Measurements from ENCODE around the gene FSTL4. TPM values are rescaled to one million over a fixed set of nuclear protein-coding genes. Genes with fewer than 3 reads are reported as not detected.

The FSTL4 gene
- total and polyA plus RNA-seq, 2 experiments from 2014 or later: 1.4 to 2.8 TPM

- Histone ChIP-seq H3K4me2 (no peak overlapping the region), H3K27me3 (ENCODE audit: insufficient read depth) (no peaks in the 10 kb centered on the region), H4K20me1 (replicated peaks; ENCODE audit: insufficient read depth) (no peaks in the 10 kb centered on the region), H3K9me2 (ENCODE audit: insufficient read depth) (peaks cover 10% of the 10 kb centered on the region; the same call in 1 of the 2 replicates), H3K79me2 (replicated peaks; ENCODE audit: insufficient read depth) (no peaks in the 10 kb centered on the region), H3K4me1 (ENCODE audit: insufficient read depth) (no peaks in the 10 kb centered on the region), H3K36me3 (ENCODE audit: insufficient read depth) (no peaks in the 10 kb centered on the region), H3K27ac (ENCODE audit: low read depth) (no peak overlapping the region), H3K4me3 (no peak overlapping the region), H2AFZ (no peak overlapping the region), H3F3A (replicated peaks; ENCODE audit: low read depth) (no peaks in the 10 kb centered on the region)
- Mint-ChIP-seq H3K27ac (no peak overlapping the region), H3K9me3 (no peaks in the 10 kb centered on the region; the same call in 2 of the 3 replicates), H3K27me3 (ENCODE audit: insufficient read depth, low read depth, poor library complexity) (peaks cover 3% of the 10 kb centered on the region), H3K4me1 (no peaks in the 10 kb centered on the region), H3K4me3 (no peak overlapping the region), H3K36me3 (ENCODE audit: low read depth) (no peaks in the 10 kb centered on the region)
- TF ChIP-seq ZNF114 (CRISPR knock-in tag; IDR thresholded peaks at IDR 0.05) (no peak), CTCF (conservative IDR thresholded peaks at IDR 0.05; ENCODE audit: low read depth in 2 of 2) (no peak), STAT1 (IDR thresholded peaks at IDR 0.05; ENCODE audit: unreplicated experiment) (no peak), NANOG (IDR thresholded peaks at IDR 0.05; ENCODE audit: borderline replicate concordance) (no peak), REST (IDR thresholded peaks at IDR 0.05; ENCODE audit: unreplicated experiment) (no peak), JUNB (IDR thresholded peaks at IDR 0.05; ENCODE audit: unreplicated experiment) (no peak), EZH2phosphoT487 (IDR thresholded peaks at IDR 0.05; ENCODE audit: unreplicated experiment) (no peak), ZNF462 (CRISPR knock-in tag; IDR thresholded peaks at IDR 0.05) (no peak), CREB1 (CRISPR knock-in tag; IDR thresholded peaks at IDR 0.05; ENCODE audit: low read depth) (no peak), ZNF331 (CRISPR knock-in tag; IDR thresholded peaks at IDR 0.05; ENCODE audit: low read depth) (no peak), EZH2 (IDR thresholded peaks at IDR 0.05; ENCODE audit: low read depth, unreplicated experiment) (no peak), ETS1 (IDR thresholded peaks at IDR 0.05) (no peak), POLR2AphosphoS5 (IDR thresholded peaks at IDR 0.05; ENCODE audit: low read depth) (no peak)
- ATAC-seq: no peak
- DNase-seq (ENCODE audit: low spot score): no peak
Measured at GRCh38 chr5:133297293-133297692, 315.0 kb downstream of the FSTL4 start.
